Smooth muscle cell of the coronary artery (primary cell): Measurements from ENCODE around the gene SLC7A4. TPM values are rescaled to one million over a fixed set of nuclear protein-coding genes. Genes with fewer than 3 reads are reported as not detected.

Experiments
- total RNA-seq: library from RNA; depleted of rRNA; stranded (reverse); fragments of >200 nt; gene quantifications from 2 replicates; pipeline ENCODE4 v1.2.3, GENCODE V29; 2014; ENCODE audit warnings: low replicate concordance

Gene SLC7A4, protein sequence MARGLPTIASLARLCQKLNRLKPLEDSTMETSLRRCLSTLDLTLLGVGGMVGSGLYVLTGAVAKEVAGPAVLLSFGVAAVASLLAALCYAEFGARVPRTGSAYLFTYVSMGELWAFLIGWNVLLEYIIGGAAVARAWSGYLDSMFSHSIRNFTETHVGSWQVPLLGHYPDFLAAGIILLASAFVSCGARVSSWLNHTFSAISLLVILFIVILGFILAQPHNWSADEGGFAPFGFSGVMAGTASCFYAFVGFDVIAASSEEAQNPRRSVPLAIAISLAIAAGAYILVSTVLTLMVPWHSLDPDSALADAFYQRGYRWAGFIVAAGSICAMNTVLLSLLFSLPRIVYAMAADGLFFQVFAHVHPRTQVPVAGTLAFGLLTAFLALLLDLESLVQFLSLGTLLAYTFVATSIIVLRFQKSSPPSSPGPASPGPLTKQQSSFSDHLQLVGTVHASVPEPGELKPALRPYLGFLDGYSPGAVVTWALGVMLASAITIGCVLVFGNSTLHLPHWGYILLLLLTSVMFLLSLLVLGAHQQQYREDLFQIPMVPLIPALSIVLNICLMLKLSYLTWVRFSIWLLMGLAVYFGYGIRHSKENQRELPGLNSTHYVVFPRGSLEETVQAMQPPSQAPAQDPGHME
- 0.23 TPM in 1 of 2 replicates, not detected in the other for total RNA-seq

DNA sequence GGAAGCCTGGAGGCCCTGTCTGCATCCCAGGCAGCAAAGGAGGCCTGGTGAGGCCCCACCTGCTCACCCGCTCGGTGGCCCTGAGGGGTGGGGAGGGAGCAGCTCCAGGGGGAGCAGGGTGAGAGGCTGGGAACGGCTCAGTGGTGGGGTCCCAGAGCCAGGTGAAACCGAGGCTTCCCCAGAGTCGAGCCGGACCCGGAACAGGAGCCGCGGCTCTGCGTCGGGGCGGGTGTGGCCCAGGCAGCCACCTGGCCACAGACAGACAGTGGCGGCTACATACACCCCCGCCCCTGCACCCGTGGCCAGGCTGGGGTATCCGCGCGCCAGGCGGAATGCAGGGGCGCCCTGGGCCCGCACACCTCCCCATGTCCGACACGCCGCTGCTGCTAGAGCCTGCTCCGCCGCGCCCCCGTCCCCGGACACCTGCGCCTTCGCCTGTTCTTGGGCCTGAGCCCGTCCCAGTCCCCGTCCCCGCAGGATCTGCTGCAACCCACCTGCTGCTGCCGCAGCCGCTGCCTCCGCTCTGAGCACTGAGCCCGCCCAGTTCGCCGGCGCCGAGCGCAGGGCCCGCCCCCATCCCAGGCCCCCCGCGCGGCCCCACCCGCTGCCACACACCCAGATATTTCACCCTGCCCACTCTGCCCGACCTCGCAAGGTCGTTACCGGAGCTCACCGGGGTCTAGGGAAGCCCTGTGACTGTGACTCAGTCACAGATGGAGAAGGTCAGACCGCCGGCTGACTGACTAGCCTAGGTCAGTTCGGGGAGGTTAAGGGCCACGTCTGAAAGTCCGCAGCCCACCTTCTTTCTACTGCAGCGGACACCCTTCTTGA lies at the start of gene SLC7A4:
Gene SLC7A4 (minus strand): TSS at position 525 of the 831 bp plus-strand sequence. CDS start 749 bp downstream, outside the sequence.

DNA sequence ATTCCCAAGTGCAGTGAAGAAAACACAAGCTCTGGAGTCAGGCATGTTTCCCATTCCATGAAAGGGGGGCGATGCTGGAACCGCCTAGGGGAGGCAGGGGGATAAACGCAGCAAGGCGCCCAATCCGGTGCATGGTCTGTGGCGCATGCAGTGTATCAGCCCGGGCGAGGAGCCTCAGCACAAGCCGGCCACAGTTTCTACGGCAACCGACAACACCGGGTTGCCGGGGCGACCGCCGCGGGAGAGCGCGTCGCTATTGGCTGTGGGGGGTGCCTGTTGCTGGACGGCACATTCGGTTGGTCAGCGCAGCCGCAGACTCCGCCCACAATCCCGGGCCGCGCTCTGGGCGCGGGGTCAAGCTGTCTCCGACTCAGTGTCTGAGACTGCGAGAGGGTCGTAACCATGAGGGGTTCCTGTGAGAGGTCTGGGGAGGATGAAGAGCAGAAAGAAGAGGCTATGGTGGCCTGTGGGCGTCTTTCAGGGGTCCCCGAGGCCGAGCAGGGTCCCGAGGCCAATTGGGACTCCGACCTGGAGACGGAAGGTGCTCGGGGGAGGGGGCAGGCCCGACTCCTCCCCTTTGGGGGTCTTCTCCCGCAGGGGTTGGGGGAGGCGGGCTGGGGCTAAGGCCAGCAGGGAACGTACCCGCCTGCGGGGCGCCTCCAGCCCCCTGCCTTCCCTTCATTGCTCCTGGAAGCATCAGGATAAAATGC lies 13.4 kb upstream of the SLC7A4 start, which contains the start of gene LRRC74B:
Gene LRRC74B (plus strand): TSS at position 362 of the 710 bp plus-strand sequence. CDS start 41 bp downstream, at position 403.

DNA sequence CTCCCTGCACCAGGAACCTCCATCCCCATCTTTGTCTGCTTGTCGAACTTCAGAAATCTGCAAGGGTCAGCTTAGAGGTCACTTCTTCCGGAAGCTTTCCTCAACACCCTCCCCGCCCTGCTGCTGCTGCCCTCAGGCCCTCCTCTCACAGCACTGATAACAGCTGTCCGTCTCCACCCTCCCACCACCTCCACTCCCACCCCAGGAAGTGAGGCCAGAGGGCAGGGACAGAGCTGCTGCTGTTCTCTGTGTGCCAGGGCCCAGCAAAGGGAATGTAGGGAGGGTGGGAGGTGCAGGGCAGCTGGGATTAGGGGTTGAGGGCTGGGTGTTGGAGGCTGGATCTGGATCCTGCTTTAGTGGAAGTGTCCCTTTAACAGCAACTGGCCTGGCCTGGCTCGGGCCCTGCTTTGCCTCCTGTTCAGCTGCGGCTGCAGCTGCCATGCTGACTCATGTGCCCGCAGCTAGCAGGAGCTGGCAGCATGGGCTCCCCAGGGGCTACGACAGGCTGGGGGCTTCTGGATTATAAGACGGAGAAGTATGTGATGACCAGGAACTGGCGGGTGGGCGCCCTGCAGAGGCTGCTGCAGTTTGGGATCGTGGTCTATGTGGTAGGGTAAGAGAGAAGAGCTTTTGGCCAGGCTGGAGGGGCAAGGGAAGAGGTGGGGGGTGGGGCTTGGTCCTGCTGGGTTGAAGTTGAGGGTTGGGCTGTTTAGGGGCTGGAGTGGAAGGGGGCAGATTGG lies 17.5 kb downstream of the SLC7A4 start, which contains the start of gene P2RX6:
Gene P2RX6 (plus strand): TSS at position 440 of the 740 bp plus-strand sequence. CDS start 10 bp downstream, at position 450.

DNA sequence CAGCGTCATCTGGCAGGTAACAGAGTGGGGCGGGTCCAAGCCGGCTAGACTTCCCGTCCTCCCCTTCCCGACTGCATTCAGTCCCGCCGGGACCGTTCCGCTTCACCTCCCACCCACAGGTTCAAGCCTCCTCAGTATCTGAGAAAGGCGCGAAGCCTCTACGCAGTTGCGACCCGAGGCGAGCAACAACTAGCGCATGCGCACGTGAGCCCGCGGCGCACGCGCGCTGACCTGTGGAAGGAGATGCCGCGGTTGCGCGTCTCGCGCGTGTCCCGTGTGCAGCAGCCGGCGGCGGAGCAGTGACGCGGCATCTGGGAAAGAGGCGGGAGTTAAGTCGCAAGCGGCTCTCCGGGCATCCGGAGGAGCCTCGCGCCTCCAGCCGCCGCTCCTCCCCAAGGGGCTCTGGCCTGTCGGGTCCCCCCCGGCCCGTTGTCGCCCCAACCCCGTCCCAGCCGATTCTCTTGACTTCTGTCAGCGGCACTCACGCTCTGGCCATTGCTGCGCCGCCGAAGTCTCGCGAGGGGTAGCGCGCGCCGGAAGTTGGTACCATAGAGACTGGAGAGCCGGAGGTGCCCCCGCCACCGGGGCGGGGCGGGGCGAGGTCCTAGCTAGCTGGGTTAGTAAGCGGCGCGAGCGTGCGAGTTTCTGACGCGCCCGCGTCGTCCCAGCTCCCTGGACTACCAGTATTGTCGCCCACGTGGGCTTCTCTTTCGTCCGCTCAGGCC lies 30.6 kb downstream of the SLC7A4 start, which contains the start of gene THAP7:
Gene THAP7 (minus strand): TSS at position 518 of the 725 bp plus-strand sequence. CDS start 207 bp downstream, at position 311.

DNA sequence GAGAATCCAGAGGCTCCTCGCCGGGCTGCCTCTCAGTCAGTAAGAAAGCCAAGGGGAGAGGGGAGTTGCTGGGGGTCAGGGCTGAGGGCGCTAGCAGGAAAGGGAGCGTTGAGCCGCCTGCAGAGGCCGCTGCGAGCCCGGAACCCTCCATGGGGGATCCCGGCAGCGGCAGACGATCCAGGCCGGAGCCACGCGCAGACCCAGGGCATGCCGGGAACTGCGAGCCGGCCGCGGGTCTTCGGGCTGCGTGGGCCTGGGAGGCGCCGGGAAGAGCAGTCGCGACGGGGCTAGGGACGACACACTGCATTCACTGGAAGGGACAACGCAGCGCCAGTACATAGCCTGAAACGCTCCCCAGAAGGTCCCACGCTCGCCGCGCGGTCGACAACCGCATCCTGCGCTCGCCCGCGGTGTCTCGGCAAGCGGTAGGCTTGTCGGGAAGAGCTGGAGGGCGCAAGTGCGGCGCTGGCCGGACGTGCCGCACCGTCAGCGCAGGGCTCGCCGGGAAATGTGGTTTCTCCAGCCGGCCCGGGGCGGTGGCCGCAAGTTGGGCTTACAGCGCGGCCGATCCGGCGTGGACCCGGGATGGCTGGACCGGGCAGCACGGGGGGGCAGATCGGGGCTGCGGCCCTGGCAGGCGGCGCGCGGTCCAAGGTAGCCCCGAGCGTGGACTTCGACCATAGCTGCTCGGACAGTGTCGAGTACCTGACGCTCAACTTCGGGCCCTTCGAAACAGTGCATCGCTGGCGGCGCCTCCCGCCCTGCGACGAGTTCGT lies 50.4 kb downstream of the SLC7A4 start, which contains the start of gene LZTR1:
Gene LZTR1 (plus strand): TSS at position 511 of the 776 bp plus-strand sequence. CDS start 75 bp downstream, at position 586.

Other genes with a start within 250 kb of the SLC7A4 start
- gene PI4KA, start 173.8 kb downstream of the SLC7A4 start, total RNA-seq: 21.5 and 37.3 TPM in 2 replicates
- 4.2 and 5.9 TPM in 2 replicates for gene SNAP29, start 173.6 kb downstream of the SLC7A4 start, total RNA-seq
- 24.8 and 26.8 TPM in 2 replicates for gene CRKL, start 115.2 kb downstream of the SLC7A4 start, total RNA-seq
- gene AIFM3, start 65.3 kb downstream of the SLC7A4 start, total RNA-seq: 0.23 and 0.70 TPM in 2 replicates
- gene LZTR1, start 50.3 kb downstream of the SLC7A4 start, total RNA-seq: 40.4 and 89.9 TPM in 2 replicates
- gene THAP7, start 30.4 kb downstream of the SLC7A4 start, total RNA-seq: 13.8 and 19.4 TPM in 2 replicates
- 0.47 and 0.68 TPM in 2 replicates for gene P2RX6, start 17.4 kb downstream of the SLC7A4 start, total RNA-seq
- gene LRRC74B, start 13.4 kb upstream of the SLC7A4 start, total RNA-seq: not detected in 2 replicates